Lower leg skin (tissue), 4 donors: ENCODE measurements around the gene EHMT2. TPM values are rescaled to one million over a fixed set of nuclear protein-coding genes. Genes with fewer than 3 reads are reported as not detected.
"Not testable (repeated sequence)": the region's sequence is repeated elsewhere in the genome, so short reads cannot be mapped to it uniquely, and the experiment has no call there.

Experiments
- DNase-seq, 2 donors: peaks; one replicate each; pipeline ENCODE4 v3.0.0-alpha.2; 2019; ENCODE audit warnings: low spot score in 2 of 2
- H3K4me3 ChIP-seq: fragments of 200-600 bp; sonication (generic); 2 replicates; pipeline ENCODE4 v1.5.1; 2017; ENCODE audit warnings: mild to moderate bottlenecking, low read depth; ENCODE audit not compliant: poor library complexity, severe bottlenecking
- CTCF ChIP-seq, 3 donors: fragments of 450-650 bp; IDR thresholded peaks; one replicate each; pipeline ENCODE4 v1.5.1; 2016; ENCODE audit warnings: antibody characterized with exemption in 3 of 3, mild to moderate bottlenecking in 3 of 3, moderate library complexity in 2 of 3
- POLR2A ChIP-seq, 2 donors: fragments of 450-650 bp; IDR thresholded peaks; one replicate each; pipeline ENCODE4 v1.6.1; 2016 to 2017; ENCODE audit warnings: antibody characterized with exemption in 2 of 2, mild to moderate bottlenecking in 1 of 2, moderate library complexity in 1 of 2
- WGBS, 2 donors: methylation state at CpG; one replicate each; pipeline ENCODE4 v1.1.5; 2018; 5-methylcytosine and 5-hydroxymethylcytosine counted together
- intact Hi-C: fragments of 100-400 bp; cut with DNase I; formaldehyde crosslinking; loops from one replicate; pipeline ENCODE4 v1.15.0; 2023; ENCODE audit warnings: low total_unique reads
- total RNA-seq, 4 donors: library from RNA; depleted of rRNA; stranded (reverse); fragments of >200 nt; gene quantifications; one replicate each; pipeline ENCODE4 v1.1.0, GENCODE V29; 2016

EHMT2 gene
- total RNA-seq, 4 donors from 2014 or later, result 25.5 to 39.3 (median 33.6) TPM

- no peak for DNase-seq
- WGBS, 2 donors, result 71 to 75% methylated on average over 2 of the region's 2 CpGs
- no peak for TF ChIP-seq CTCF (IDR thresholded peaks at IDR 0.05)
- no peak for TF ChIP-seq POLR2A (IDR thresholded peaks at IDR 0.05)
- H3K4me3 ChIP-seq, result no peak overlapping the region
- intact Hi-C loops, result no loop called here
Measured at GRCh38 chr6:31851485-31851832, 46.0 kb downstream of the EHMT2 start.

DNA sequence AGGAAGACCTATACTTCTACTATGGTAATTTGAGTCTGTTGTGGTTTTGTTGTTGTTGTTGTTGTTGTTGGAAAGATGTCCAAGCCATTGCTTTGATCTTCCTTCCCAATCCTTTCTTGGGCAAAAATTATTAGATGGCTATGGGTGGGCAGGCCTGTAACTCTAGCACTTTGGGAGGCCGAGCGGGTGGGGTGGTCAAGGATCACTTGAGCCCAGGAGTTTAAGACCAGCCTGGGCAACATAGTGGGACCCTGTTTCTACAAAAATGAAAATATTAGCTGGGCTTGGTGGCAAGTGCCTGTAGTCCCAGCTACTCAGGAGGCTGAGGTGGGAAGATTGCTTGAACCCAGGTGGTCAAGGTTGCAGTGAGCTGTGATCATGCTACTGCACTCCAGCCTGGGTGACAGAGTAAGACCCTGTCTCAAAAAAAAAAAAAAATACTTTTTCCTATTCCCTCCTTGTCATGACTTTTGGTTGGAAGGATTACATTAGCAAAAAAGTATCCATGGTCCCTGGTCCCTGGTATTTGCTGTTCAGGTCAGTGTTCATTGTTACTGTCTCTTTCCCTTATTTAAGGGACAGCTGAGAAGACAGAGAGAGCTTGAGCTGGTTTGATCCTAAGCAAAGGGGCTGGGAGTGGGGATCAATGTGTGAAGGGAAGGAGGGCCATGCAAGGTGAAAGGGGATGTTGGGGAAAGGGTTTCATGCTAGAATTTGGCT lies 46.6 kb downstream of the EHMT2 start:
- DNase-seq, result no peak
- H3K4me3 ChIP-seq, result no peak overlapping the region
- whole genome bisulfite sequencing, 2 donors, result 92 to 96% methylated on average over 2 of the region's 2 CpGs
- TF ChIP-seq POLR2A (IDR thresholded peaks at IDR 0.05) (no peak), CTCF (IDR thresholded peaks at IDR 0.05) (no peak)
- intact Hi-C loops, result no loop called here

GRCh38 chr6:31847276-31847978 lies 50.1 kb downstream of the EHMT2 start:
- 90 to 91% methylated on average over 2 of the region's 2 CpGs for WGBS, 2 donors
- intact Hi-C loops, result no loop called here

DNA sequence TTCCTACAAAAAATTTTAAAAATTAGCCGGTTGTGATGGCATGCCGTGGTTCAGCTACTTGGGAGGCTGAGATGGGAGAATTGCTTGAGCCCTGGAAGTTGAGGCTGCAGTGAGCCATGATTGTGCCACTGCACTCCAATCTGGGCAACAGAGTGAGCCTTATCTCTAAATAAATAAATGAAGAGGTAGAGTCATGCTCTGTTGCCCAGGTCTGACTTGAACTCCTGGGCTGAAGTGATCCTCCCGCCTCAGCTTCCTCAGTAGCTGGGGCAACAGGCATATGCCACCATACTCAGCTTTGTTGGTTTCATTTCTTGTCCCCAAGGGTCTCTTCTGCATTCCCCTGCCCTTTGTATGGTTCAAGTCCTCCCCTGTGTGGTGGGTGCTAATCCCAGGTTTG lies 53.0 kb downstream of the EHMT2 start:
- WGBS, 2 donors, result 91 to 100% methylated on average over 3 of the region's 3 CpGs
- DNase-seq, result no peak
- no peak overlapping the region for H3K4me3 ChIP-seq
- TF ChIP-seq CTCF (IDR thresholded peaks at IDR 0.05) (no peak), POLR2A (IDR thresholded peaks at IDR 0.05) (no peak)
- intact Hi-C loops, result no loop called here

More at GRCh38 chr6:31847276-31847978, 50.1 kb downstream of the EHMT2 start:
- TF ChIP-seq POLR2A (IDR thresholded peaks at IDR 0.05), result no peak
- TF ChIP-seq CTCF (IDR thresholded peaks at IDR 0.05), result no peak
- no peak overlapping the region for H3K4me3 ChIP-seq
- DNase-seq, result no peak

DNA sequence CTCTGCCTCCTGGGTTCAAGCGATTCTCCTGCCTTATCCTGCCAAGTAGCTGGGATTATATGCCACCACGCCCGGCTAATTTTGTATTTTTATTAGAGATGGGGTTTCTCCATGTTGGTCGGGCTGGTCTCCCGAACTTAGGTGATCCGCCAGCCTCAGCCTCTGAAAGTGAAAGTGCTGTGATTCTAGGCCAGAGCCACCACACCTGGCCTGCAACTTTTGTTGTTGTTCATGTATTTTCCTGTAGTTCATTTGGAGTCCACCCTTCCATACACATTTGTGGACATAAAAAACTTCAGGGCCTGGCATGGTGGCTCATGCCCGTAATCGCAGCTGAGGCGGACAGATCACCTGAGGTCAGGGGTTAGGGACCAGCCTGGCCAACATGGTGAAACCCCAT lies 55.4 kb downstream of the EHMT2 start:
- intact Hi-C loops, result no loop called here
- no peak for DNase-seq
- no peak overlapping the region for H3K4me3 ChIP-seq
- 75 to 80% methylated on average over 9 of the region's 9 CpGs for WGBS, 2 donors
- TF ChIP-seq POLR2A (IDR thresholded peaks at IDR 0.05), result no peak
- TF ChIP-seq CTCF (IDR thresholded peaks at IDR 0.05), result no peak

DNA sequence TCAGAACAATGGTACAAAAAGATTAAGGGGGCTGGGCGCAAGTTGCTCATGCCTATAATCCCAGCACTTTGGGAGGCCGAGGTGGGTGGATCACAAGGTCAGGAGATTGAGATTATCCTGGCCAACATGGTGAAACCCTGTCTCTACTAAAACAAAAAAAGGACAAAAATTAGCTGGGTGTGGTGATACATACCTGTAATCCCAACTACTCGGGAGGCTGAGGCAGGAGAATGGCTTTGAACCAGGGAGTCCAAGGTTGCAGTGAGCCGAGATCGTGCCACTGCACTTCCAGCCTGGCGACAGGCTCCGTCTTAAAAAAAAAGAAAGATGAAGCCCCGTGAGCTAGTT lies 57.7 kb downstream of the EHMT2 start:
- intact Hi-C loops, H3K4me3 ChIP-seq, DNase-seq: not testable (repeated sequence)
- 86 to 90% methylated on average over 8 of the region's 8 CpGs for WGBS, 2 donors
